HFFc6 (cell line): Measurements from ENCODE around the gene RGL4. TPM values are rescaled to one million over a fixed set of nuclear protein-coding genes. Genes with fewer than 3 reads are reported as not detected.

Source experiments
- DNase-seq: peaks from one replicate; pipeline ENCODE4 v3.0.0-alpha.2; 2018
- H3K27ac Mint-ChIP-seq: 2 replicates; pipeline ENCODE4 v1.8.0; 2020; ENCODE audit warnings: mild to moderate bottlenecking, mixed read lengths
- H3K27me3 Mint-ChIP-seq: 2 replicates; pipeline ENCODE4 v1.8.0; 2021; ENCODE audit warnings: mild to moderate bottlenecking, moderate library complexity, mixed read lengths; ENCODE audit not compliant: insufficient read depth
- H3K36me3 Mint-ChIP-seq: 2 replicates; pipeline ENCODE4 v1.8.0; 2021; ENCODE audit warnings: low read depth, mixed read lengths
- H3K4me1 Mint-ChIP-seq: 2 replicates; pipeline ENCODE4 v1.8.0; 2020; ENCODE audit warnings: low read depth, mixed read lengths
- H3K4me3 Mint-ChIP-seq: 2 replicates; pipeline ENCODE4 v1.8.0; 2020; ENCODE audit warnings: mild to moderate bottlenecking, moderate library complexity, mixed read lengths
- H3K9me3 Mint-ChIP-seq: 2 replicates; pipeline ENCODE4 v1.8.0; 2020; ENCODE audit warnings: mild to moderate bottlenecking, mixed read lengths
- total RNA-seq, 6 experiments: library from RNA; stranded (reverse); fragmentation: NEBNext Ultra II Directional; extraction: Animal tissue kit (Norgen Biotek cat#: 25700); gene quantifications; 2 replicates in 1 of 6; 3 replicates in 5 of 6; pipeline ENCODE4 v1.2.3, GENCODE V29; 2021
- TF ChIP-seq, protein P1 (sequence below): fragments of 200-600 bp; sonication (generic); IDR thresholded peaks from 2 replicates; pipeline ENCODE4 v1.5.0; 2021; ENCODE audit warnings: antibody characterized with exemption, mild to moderate bottlenecking

Gene RGL4
- total RNA-seq, 6 experiments from 2014 or later, result not detected

DNA sequence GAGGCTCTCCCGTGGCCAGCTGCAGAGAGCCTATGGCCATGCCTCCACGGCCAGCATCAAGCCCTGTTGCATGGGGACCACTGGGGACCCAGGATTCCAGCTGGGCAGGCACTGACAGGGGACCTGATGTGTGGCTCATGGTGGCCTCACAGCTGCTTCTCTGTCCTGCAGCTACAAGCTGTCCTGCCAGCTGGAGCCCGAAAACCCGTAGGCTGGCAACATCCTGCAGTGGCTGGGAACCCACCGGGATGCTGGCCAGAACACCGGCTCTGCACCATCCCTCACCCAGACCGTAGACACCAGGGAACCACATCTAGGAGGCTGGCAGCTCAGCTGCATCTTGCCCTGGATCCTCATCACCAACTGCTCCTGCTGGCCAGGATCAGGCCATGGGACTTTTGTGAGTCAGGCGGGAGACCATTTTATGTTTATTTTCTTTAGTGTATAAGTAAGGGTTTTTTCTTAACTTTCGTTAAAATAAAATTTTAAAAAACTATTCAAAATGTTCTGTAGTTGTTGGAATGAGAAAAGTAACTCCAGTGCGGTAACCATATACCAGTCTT is 7.9 kb downstream of the RGL4 start:
- TF ChIP-seq, protein P1, sequence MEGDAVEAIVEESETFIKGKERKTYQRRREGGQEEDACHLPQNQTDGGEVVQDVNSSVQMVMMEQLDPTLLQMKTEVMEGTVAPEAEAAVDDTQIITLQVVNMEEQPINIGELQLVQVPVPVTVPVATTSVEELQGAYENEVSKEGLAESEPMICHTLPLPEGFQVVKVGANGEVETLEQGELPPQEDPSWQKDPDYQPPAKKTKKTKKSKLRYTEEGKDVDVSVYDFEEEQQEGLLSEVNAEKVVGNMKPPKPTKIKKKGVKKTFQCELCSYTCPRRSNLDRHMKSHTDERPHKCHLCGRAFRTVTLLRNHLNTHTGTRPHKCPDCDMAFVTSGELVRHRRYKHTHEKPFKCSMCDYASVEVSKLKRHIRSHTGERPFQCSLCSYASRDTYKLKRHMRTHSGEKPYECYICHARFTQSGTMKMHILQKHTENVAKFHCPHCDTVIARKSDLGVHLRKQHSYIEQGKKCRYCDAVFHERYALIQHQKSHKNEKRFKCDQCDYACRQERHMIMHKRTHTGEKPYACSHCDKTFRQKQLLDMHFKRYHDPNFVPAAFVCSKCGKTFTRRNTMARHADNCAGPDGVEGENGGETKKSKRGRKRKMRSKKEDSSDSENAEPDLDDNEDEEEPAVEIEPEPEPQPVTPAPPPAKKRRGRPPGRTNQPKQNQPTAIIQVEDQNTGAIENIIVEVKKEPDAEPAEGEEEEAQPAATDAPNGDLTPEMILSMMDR, result no peak
- H3K4me3 Mint-ChIP-seq, result no peak overlapping the region
- H3K9me3 Mint-ChIP-seq, result no peaks in the 10 kb centered on the region
- no peaks in the 10 kb centered on the region for H3K27me3 Mint-ChIP-seq
- peaks cover 7% of the 10 kb centered on the region for H3K4me1 Mint-ChIP-seq
- no peak for DNase-seq
- H3K27ac Mint-ChIP-seq, result no peak overlapping the region
- H3K36me3 Mint-ChIP-seq, result peaks cover 14% of the 10 kb centered on the region; the same call in 1 of the 2 replicates

DNA sequence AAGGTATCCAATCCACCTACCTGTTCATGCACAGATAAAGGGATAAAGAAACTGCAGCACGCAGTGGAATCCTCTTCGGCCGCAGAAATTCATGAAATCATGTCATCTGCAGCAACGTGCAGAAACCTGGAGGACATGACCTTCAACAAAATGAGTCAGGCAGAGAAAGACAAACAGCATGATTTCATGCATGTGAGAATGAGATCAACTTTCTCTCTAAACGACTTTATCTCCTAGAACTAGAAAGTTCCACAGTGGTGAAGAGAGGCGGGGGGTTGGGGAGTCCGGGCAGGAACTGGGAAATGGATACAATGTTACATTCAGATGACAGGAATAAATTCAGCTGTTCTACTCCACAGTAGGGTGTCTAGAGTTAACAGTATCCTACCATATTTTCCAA is 9.9 kb downstream of the RGL4 start:
- no peak overlapping the region for H3K4me3 Mint-ChIP-seq
- peaks cover 18% of the 10 kb centered on the region for H3K36me3 Mint-ChIP-seq
- TF ChIP-seq, protein P1, result no peak
- H3K27ac Mint-ChIP-seq, result no peak overlapping the region
- no peaks in the 10 kb centered on the region for H3K9me3 Mint-ChIP-seq
- no peak for DNase-seq
- H3K4me1 Mint-ChIP-seq, result peaks cover 7% of the 10 kb centered on the region
- no peaks in the 10 kb centered on the region for H3K27me3 Mint-ChIP-seq

DNA sequence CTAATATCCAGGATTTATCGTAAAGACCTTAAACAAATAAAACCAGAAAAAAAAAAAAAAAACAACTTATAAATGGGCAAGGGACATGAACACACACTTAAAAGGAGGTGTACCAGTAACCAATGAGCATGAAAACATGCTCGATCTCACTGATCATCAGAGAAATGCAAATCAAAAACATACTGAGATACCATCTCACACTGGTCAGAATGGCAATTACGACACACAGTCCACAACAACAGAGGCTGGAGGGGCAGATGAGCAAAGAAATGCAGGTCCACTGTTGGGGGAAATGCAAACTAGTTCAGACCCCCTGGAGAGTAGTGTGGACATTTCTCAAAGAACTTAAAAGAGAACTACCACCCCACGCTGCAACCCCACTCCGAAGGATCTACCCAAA is 13.2 kb downstream of the RGL4 start:
- H3K4me1 Mint-ChIP-seq, result peaks cover 11% of the 10 kb centered on the region
- H3K9me3 Mint-ChIP-seq, result no peaks in the 10 kb centered on the region
- no peaks in the 10 kb centered on the region for H3K27me3 Mint-ChIP-seq
- H3K27ac Mint-ChIP-seq, result no peak overlapping the region
- no peak overlapping the region for H3K4me3 Mint-ChIP-seq
- peaks cover 40% of the 10 kb centered on the region for H3K36me3 Mint-ChIP-seq
- DNase-seq, result no peak
- TF ChIP-seq, protein P1, result no peak

DNA sequence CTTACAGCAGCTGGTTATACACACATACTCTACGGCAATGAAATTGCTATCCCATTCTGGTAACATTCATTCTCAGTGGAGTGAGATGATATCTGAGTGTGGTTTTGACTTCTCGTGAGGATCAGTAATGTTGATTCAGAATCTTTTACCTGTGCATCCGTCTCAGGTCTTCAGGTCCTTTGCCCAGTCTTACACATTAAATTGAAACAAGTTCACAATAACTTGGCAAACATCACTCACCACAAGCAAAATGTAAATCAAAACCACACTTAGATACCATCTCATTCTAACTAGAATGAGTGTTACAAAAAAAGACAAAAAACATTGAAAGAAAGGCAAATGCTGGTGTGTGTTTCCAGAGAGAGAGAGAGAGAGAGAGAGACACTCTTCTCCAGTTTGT is 14.0 kb downstream of the RGL4 start:
- no peak for DNase-seq
- TF ChIP-seq, protein P1, result no peak
- Mint-ChIP-seq H3K27me3 (no peaks in the 10 kb centered on the region), H3K36me3 (peaks cover 40% of the 10 kb centered on the region), H3K27ac (no peak overlapping the region), H3K9me3 (no peaks in the 10 kb centered on the region), H3K4me1 (peaks cover 18% of the 10 kb centered on the region), H3K4me3 (no peak overlapping the region)

DNA sequence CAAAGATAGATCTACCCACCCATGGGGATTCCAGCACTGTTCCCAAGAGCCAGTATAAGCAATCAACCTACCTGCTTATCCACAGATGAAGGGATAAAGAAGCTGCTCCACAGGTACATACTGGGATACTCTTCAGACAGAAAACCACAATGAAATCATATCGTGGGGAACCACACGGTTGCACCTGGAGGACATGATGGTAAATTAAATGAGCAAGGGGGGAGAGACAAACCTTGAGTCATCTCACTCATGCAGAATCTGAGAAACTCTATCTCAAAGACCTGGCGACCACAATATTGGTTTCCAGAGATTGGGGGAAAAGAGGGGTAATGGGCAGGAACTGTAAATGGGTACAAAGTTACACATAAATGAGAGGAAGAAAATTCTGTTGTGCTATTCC is 14.5 kb downstream of the RGL4 start:
- Mint-ChIP-seq H3K27ac (no peak overlapping the region), H3K36me3 (peaks cover 40% of the 10 kb centered on the region), H3K4me1 (peaks cover 20% of the 10 kb centered on the region), H3K9me3 (no peaks in the 10 kb centered on the region), H3K27me3 (no peaks in the 10 kb centered on the region), H3K4me3 (no peak overlapping the region)
- no peak for DNase-seq
- TF ChIP-seq, protein P1, result no peak

DNA sequence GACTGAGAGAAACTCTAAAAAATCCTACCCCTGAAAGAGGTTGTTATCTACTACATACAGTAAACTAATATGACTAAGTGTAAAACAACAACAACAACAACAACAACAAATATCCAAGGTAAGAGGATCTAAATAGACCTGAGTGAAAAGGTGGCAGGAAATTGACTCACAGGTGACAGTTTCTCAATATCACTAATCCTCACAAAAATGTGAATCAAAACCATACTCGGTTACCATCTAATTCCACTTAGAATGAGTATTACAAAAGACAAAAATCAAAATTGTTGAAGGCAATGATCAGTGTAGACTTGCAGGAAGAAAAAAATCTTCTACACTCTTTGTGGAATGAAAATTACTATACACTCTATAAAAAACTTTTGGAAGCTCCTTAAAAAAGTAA is 17.5 kb downstream of the RGL4 start:
- Mint-ChIP-seq H3K9me3 (no peaks in the 10 kb centered on the region), H3K36me3 (peaks cover 46% of the 10 kb centered on the region), H3K27ac (no peak overlapping the region), H3K4me1 (peaks cover 13% of the 10 kb centered on the region), H3K27me3 (no peaks in the 10 kb centered on the region), H3K4me3 (no peak overlapping the region)
- DNase-seq, result no peak
- TF ChIP-seq, protein P1, result no peak
